ENCODE measurements around the gene RHOBTB1.

RHOBTB1 gene

GRCh38 chr10:60954035-60954434 is 10.1 kb upstream of the RHOBTB1 start:
- H3K27me3 ChIP-seq (ENCODE audit: control insufficient read depth, low read length): peaks cover 11% of the 10 kb centered on the region
- H3K9me3 ChIP-seq (ENCODE audit: control insufficient read depth, insufficient read depth, low read length): no peaks in the 10 kb centered on the region
- no peak overlapping the region for H3K4me2 ChIP-seq (ENCODE audit: low read length)
- H4K20me1 ChIP-seq (ENCODE audit: control insufficient read depth, insufficient read depth, low read depth, low read length): no peaks in the 10 kb centered on the region
- no peak overlapping the region for H3K4me3 ChIP-seq (ENCODE audit: low read length)
- no peaks in the 10 kb centered on the region for H3F3A ChIP-seq (ENCODE audit: control insufficient read depth, insufficient read depth)
- TF ChIP-seq EZH2phosphoT487 (IDR thresholded peaks at IDR 0.05; ENCODE audit: borderline replicate concordance, low read length): no peak
- TF ChIP-seq CTCF (IDR thresholded peaks at IDR 0.05; ENCODE audit: low read depth, low read length, poor library complexity, severe bottlenecking): no peak
- no peaks in the 10 kb centered on the region for H3K36me3 ChIP-seq (ENCODE audit: control insufficient read depth, low read length)
- H3K27ac ChIP-seq (ENCODE audit: low read depth, low read length): no peak overlapping the region
- no peaks in the 10 kb centered on the region for H3K79me2 ChIP-seq (ENCODE audit: control insufficient read depth, low read length)
- H3K9me2 ChIP-seq (replicated peaks; ENCODE audit: control insufficient read depth, low read length): no peaks in the 10 kb centered on the region
- no peaks in the 10 kb centered on the region for H3K4me1 ChIP-seq (ENCODE audit: control insufficient read depth, low read length)

GRCh38 chr10:60953420-60953819 is 9.4 kb upstream of the RHOBTB1 start:
- H3K79me2 ChIP-seq (ENCODE audit: control insufficient read depth, low read length): no peaks in the 10 kb centered on the region
- no peak overlapping the region for H3K27ac ChIP-seq (ENCODE audit: low read depth, low read length)
- H4K20me1 ChIP-seq (ENCODE audit: control insufficient read depth, insufficient read depth, low read depth, low read length): no peaks in the 10 kb centered on the region
- H3K27me3 ChIP-seq (ENCODE audit: control insufficient read depth, low read length): peaks cover 17% of the 10 kb centered on the region
- no peaks in the 10 kb centered on the region for H3F3A ChIP-seq (ENCODE audit: control insufficient read depth, insufficient read depth)
- no peaks in the 10 kb centered on the region for H3K4me1 ChIP-seq (ENCODE audit: control insufficient read depth, low read length)
- no peaks in the 10 kb centered on the region for H3K9me2 ChIP-seq (replicated peaks; ENCODE audit: control insufficient read depth, low read length)
- H3K36me3 ChIP-seq (ENCODE audit: control insufficient read depth, low read length): no peaks in the 10 kb centered on the region
- no peaks in the 10 kb centered on the region for H3K9me3 ChIP-seq (ENCODE audit: control insufficient read depth, insufficient read depth, low read length)
- no peak overlapping the region for H3K4me2 ChIP-seq (ENCODE audit: low read length)
- no peak for TF ChIP-seq CTCF (IDR thresholded peaks at IDR 0.05; ENCODE audit: low read depth, low read length, poor library complexity, severe bottlenecking)
- no peak for TF ChIP-seq EZH2phosphoT487 (IDR thresholded peaks at IDR 0.05; ENCODE audit: borderline replicate concordance, low read length)
- H3K4me3 ChIP-seq (ENCODE audit: low read length): no peak overlapping the region

DNA sequence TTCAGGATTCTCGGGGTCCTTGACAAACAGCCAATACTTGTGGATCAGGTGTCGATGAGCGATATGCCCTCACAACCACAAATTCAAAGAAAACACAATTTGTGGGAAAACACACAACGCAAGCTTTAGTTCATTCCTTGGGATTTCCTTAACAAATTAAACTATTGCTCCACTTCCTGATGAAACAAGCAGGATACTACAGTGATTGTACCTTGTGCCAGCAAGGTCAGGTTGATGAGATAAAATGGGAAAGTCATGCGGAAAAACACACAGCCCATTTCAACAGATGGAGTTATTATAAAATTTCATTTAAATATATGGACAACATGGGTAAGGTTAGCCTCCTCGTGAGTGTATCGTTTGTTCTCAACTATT is 8.8 kb upstream of the RHOBTB1 start:
- H3K4me2 ChIP-seq (ENCODE audit: low read length): no peak overlapping the region
- no peaks in the 10 kb centered on the region for H3K4me1 ChIP-seq (ENCODE audit: control insufficient read depth, low read length)
- no peak overlapping the region for H3K4me3 ChIP-seq (ENCODE audit: low read length)
- no peaks in the 10 kb centered on the region for H3K79me2 ChIP-seq (ENCODE audit: control insufficient read depth, low read length)
- H3K27me3 ChIP-seq (ENCODE audit: control insufficient read depth, low read length): peaks cover 20% of the 10 kb centered on the region
- H3K36me3 ChIP-seq (ENCODE audit: control insufficient read depth, low read length): no peaks in the 10 kb centered on the region
- no peak overlapping the region for H3K27ac ChIP-seq (ENCODE audit: low read depth, low read length)
- H4K20me1 ChIP-seq (ENCODE audit: control insufficient read depth, insufficient read depth, low read depth, low read length): no peaks in the 10 kb centered on the region
- H3K9me3 ChIP-seq (ENCODE audit: control insufficient read depth, insufficient read depth, low read length): no peaks in the 10 kb centered on the region
- TF ChIP-seq CTCF (IDR thresholded peaks at IDR 0.05; ENCODE audit: low read depth, low read length, poor library complexity, severe bottlenecking) (no peak), EZH2phosphoT487 (IDR thresholded peaks at IDR 0.05; ENCODE audit: borderline replicate concordance, low read length) (no peak)
- no peaks in the 10 kb centered on the region for H3K9me2 ChIP-seq (replicated peaks; ENCODE audit: control insufficient read depth, low read length)
- H3F3A ChIP-seq (ENCODE audit: control insufficient read depth, insufficient read depth): no peaks in the 10 kb centered on the region

Data from DOHH2 (cell line).